DOHH2 (cell line): ENCODE data around the gene ZNF367.

ENCODE experiments used
- EZH2phosphoT487 ChIP-seq: fragments of 200-600 bp; sonication (generic); IDR thresholded peaks from 2 replicates; pipeline ENCODE4 v1.6.1; 2017; ENCODE audit warnings: borderline replicate concordance, mild to moderate bottlenecking, antibody characterized with exemption, low read length, moderate library complexity, mixed read lengths
- TF ChIP-seq, protein P1 (sequence below): fragments of 200-600 bp; sonication (generic); IDR thresholded peaks from one replicate; pipeline ENCODE4 v1.5.1; 2014; ENCODE audit warnings: antibody characterized with exemption, mild to moderate bottlenecking, low read depth, low read length; ENCODE audit not compliant: poor library complexity, severe bottlenecking

DNA sequence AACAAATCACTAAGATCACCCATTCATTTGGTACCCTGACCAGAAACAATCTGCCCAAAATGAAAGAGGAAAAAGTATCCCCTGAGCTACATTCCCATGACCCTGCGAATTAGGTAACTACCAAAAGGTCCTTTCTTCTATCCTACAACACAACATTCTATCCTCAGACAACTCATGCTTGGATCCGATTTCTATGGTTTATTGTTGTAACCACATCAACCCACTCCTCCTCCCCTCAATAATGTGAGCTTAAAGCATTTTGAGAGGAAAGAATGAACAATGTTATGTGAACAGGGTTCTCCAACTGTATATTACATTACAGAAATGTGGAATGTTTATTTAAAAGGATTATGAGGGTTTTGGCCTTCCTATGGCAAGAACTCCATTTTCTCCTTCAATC lies 38.7 kb downstream of the ZNF367 start:
- TF ChIP-seq, protein P1, sequence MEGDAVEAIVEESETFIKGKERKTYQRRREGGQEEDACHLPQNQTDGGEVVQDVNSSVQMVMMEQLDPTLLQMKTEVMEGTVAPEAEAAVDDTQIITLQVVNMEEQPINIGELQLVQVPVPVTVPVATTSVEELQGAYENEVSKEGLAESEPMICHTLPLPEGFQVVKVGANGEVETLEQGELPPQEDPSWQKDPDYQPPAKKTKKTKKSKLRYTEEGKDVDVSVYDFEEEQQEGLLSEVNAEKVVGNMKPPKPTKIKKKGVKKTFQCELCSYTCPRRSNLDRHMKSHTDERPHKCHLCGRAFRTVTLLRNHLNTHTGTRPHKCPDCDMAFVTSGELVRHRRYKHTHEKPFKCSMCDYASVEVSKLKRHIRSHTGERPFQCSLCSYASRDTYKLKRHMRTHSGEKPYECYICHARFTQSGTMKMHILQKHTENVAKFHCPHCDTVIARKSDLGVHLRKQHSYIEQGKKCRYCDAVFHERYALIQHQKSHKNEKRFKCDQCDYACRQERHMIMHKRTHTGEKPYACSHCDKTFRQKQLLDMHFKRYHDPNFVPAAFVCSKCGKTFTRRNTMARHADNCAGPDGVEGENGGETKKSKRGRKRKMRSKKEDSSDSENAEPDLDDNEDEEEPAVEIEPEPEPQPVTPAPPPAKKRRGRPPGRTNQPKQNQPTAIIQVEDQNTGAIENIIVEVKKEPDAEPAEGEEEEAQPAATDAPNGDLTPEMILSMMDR: no peak
- TF ChIP-seq EZH2phosphoT487: no peak
